CD4-positive, alpha-beta T cell (primary cell): ENCODE results near the gene CSNK1A1. TPM values are rescaled to one million over a fixed set of nuclear protein-coding genes. Genes with fewer than 3 reads are reported as not detected.

ENCODE experiments used
- ATAC-seq: fragments of 200-7000 bp; cut with Tn5 transposase; one replicate; pipeline ENCODE4 v1.10.0; 2022; ENCODE audit warnings: mild to moderate bottlenecking; ENCODE audit not compliant: poor library complexity
- CTCF ChIA-PET: fragments of 350-600 bp; sonication (Branson Sonifier 250); formaldehyde crosslinking; loops from one replicate; lab custom pipeline; 2021; ENCODE audit warnings: antibody characterized with exemption, inconsistent platforms; lab: Charles Lee
- POLR2A ChIA-PET: fragments of 350-600 bp; sonication (Branson Sonifier 250); formaldehyde crosslinking; loops from one replicate; lab custom pipeline; 2021; ENCODE audit warnings: antibody characterized with exemption, inconsistent platforms; lab: Charles Lee
- DNase-seq, 14 experiments: peaks; one replicate each; pipeline ENCODE4 v3.0.0-alpha.2; 2013 to 2020; ENCODE audit warnings: mixed read lengths in 2 of 14
- H3K27ac ChIP-seq, 2 donors: one replicate each; pipeline versions ENCODE4 v1.5.1 to v1.7.0; 2013; ENCODE audit warnings: low read length in 2 of 2, low read depth in 1 of 2, mild to moderate bottlenecking in 1 of 2
- H3K27me3 ChIP-seq, 2 experiments: 1 replicate in 1 of 2; 2 replicates in 1 of 2; pipeline versions ENCODE4 v1.6.1 to v1.7.0; 2013; ENCODE audit warnings: low read length in 2 of 2, control low read depth in 1 of 2, mild to moderate bottlenecking in 1 of 2, moderate library complexity in 1 of 2; ENCODE audit not compliant: insufficient read depth in 2 of 2, control insufficient read depth in 1 of 2
- H3K36me3 ChIP-seq: one replicate; pipeline ENCODE4 v1.6.1; 2013; ENCODE audit warnings: low read length, control low read depth; ENCODE audit not compliant: insufficient read depth
- H3K4me1 ChIP-seq: one replicate; pipeline ENCODE4 v1.6.1; 2013; ENCODE audit warnings: low read length, control low read depth; ENCODE audit not compliant: insufficient read depth
- H3K4me3 ChIP-seq: one replicate; pipeline ENCODE4 v1.5.1; 2013; ENCODE audit warnings: mild to moderate bottlenecking, low read length, moderate library complexity
- H3K9me3 ChIP-seq, 2 experiments: 1 replicate in 1 of 2; 2 replicates in 1 of 2; pipeline versions ENCODE4 v1.6.1 to v1.7.0; 2013; ENCODE audit warnings: low read length in 2 of 2, mild to moderate bottlenecking in 2 of 2, control low read depth in 1 of 2, moderate library complexity in 1 of 2; ENCODE audit not compliant: control insufficient read depth in 1 of 2, insufficient read depth in 1 of 2
- H3K27ac Mint-ChIP-seq: one replicate; pipeline ENCODE4 v1.8.0; 2020; ENCODE audit warnings: mixed read lengths
- H3K27me3 Mint-ChIP-seq: one replicate; pipeline ENCODE4 v1.8.0; 2021; ENCODE audit warnings: mixed read lengths
- H3K36me3 Mint-ChIP-seq: one replicate; pipeline ENCODE4 v1.8.0; 2021; ENCODE audit warnings: low read depth, mixed read lengths
- H3K4me1 Mint-ChIP-seq: one replicate; pipeline ENCODE4 v1.8.0; 2021; ENCODE audit warnings: low read depth, mixed read lengths
- H3K4me3 Mint-ChIP-seq: one replicate; pipeline ENCODE4 v1.8.0; 2020; ENCODE audit warnings: mild to moderate bottlenecking, mixed read lengths
- H3K9me3 Mint-ChIP-seq: one replicate; pipeline ENCODE4 v1.8.0; 2020; ENCODE audit warnings: mixed read lengths
- CTCF ChIP-seq: fragments of 200-600 bp; IDR thresholded peaks from one replicate; pipeline ENCODE4 v1.8.0; 2022; ENCODE audit warnings: antibody characterized with exemption, mild to moderate bottlenecking
- intact Hi-C, 2 experiments: fragments of 100-400 bp; cut with DNase I in 1 of 2; cut with micrococcal nuclease in 1 of 2; formaldehyde crosslinking; loops; one replicate each; pipeline versions ENCODE4 v1.15.1 to v1.9.0; 2023 to 2025; cut with DNase I, micrococcal nuclease
- total RNA-seq, 174 experiments: library from RNA in 2 of 174; stranded (reverse) in 2 of 174; gene quantifications; one replicate each; pipeline ENCODE4 v1.2.3 and lab custom pipeline; 2021 to 2026

CSNK1A1 gene
- total RNA-seq, 2 experiments from 2014 or later = 201 to 217 TPM

GRCh38 chr5:149486726-149487635 is 64.3 kb downstream of the CSNK1A1 start:
- CTCF ChIA-PET = no interaction called here
- H3K9me3 ChIP-seq = no peaks in the 10 kb centered on the region
- Mint-ChIP-seq H3K36me3 (no peaks in the 10 kb centered on the region), H3K4me3 (no peak overlapping the region), H3K9me3 (no peaks in the 10 kb centered on the region), H3K27ac (no peak overlapping the region), H3K4me1 (peaks cover 15% of the 10 kb centered on the region), H3K27me3 (no peaks in the 10 kb centered on the region)
- H3K36me3 ChIP-seq = no peaks in the 10 kb centered on the region
- DNase-seq (no peak), ATAC-seq (no peak)
- no peak overlapping the region for H3K27ac ChIP-seq
- TF ChIP-seq CTCF = no peak
- intact Hi-C loops = no loop called here
- H3K4me3 ChIP-seq = no peak overlapping the region
- no peaks in the 10 kb centered on the region for H3K4me1 ChIP-seq
- POLR2A ChIA-PET = interaction anchor here (1.5 kb wide), 1 partner anchor 62 kb away, joined by 6 read pairs; no protein-coding TSS in a partner anchor
- H3K27me3 ChIP-seq = no peaks in the 10 kb centered on the region

GRCh38 chr5:149485655-149486615 is 65.3 kb downstream of the CSNK1A1 start:
- Histone ChIP-seq H3K27ac (no peak overlapping the region), H3K36me3 (no peaks in the 10 kb centered on the region), H3K4me1 (no peaks in the 10 kb centered on the region), H3K4me3 (no peak overlapping the region), H3K9me3 (no peaks in the 10 kb centered on the region), H3K27me3 (no peaks in the 10 kb centered on the region)
- ATAC-seq (no peak), DNase-seq (no peak)
- Mint-ChIP-seq H3K36me3 (no peaks in the 10 kb centered on the region), H3K4me1 (peaks cover 15% of the 10 kb centered on the region), H3K27ac (no peak overlapping the region), H3K4me3 (no peak overlapping the region), H3K27me3 (no peaks in the 10 kb centered on the region), H3K9me3 (no peaks in the 10 kb centered on the region)
- intact Hi-C loops = no loop called here
- no peak for TF ChIP-seq CTCF
- CTCF ChIA-PET = no interaction called here
- POLR2A ChIA-PET = interaction anchor here (0.6 to 1.5 kb wide), 2 partner anchors 64 to 68 kb away, joined by 3 to 6 read pairs; no protein-coding TSS in a partner anchor

- no peak overlapping the region for H3K27ac ChIP-seq
- H3K36me3 Mint-ChIP-seq = no peaks in the 10 kb centered on the region
- no peak overlapping the region for H3K4me3 Mint-ChIP-seq
- no peaks in the 10 kb centered on the region for H3K27me3 Mint-ChIP-seq
- H3K27ac Mint-ChIP-seq = no peak overlapping the region
- TF ChIP-seq CTCF = no peak
- intact Hi-C loops = no loop called here
- no peaks in the 10 kb centered on the region for H3K4me1 Mint-ChIP-seq
- ATAC-seq = no peak
- no peaks in the 10 kb centered on the region for H3K27me3 ChIP-seq
- H3K9me3 Mint-ChIP-seq = no peaks in the 10 kb centered on the region
- ChIA-PET POLR2A (no interaction called here), CTCF (no interaction called here)
- no peak overlapping the region for H3K4me3 ChIP-seq
- no peaks in the 10 kb centered on the region for H3K9me3 ChIP-seq
- H3K36me3 ChIP-seq = no peaks in the 10 kb centered on the region
- DNase-seq = no peak
- H3K4me1 ChIP-seq = no peaks in the 10 kb centered on the region
These were observed 69.8 kb downstream of the CSNK1A1 start for GRCh38 chr5:149481485-149481884.
